IPS-NIHi7 (cell line): Measurements from ENCODE around the gene GABRG3.
"Not testable (repeated sequence)": the region's sequence is repeated elsewhere in the genome, so short reads cannot be mapped to it uniquely, and the experiment has no call there.

Source experiments
- DNase-seq: peaks from one replicate; pipeline ENCODE4 v3.0.0; 2012; ENCODE audit warnings: mixed read lengths; ENCODE audit errors: extremely low spot score

GABRG3 gene

GRCh38 chr15:26996250-26996649, 25.3 kb downstream of the GABRG3 start:
- no peak for DNase-seq

- not testable (repeated sequence) for DNase-seq
Measured at GRCh38 chr15:27003003-27003402, 32.0 kb downstream of the GABRG3 start.

GRCh38 chr15:27004226-27004625, 33.2 kb downstream of the GABRG3 start:
- not testable (repeated sequence) for DNase-seq

- peak; percentile 91 for DNase-seq
Measured at GRCh38 chr15:27017168-27017809, 46.3 kb downstream of the GABRG3 start.

GRCh38 chr15:27019687-27020086, 48.7 kb downstream of the GABRG3 start:
- no peak for DNase-seq

GRCh38 chr15:27025481-27025966, 54.5 kb downstream of the GABRG3 start:
- DNase-seq: no peak

GRCh38 chr15:27027229-27027628, 56.2 kb downstream of the GABRG3 start:
- DNase-seq: no peak

- DNase-seq: no peak
Measured at GRCh38 chr15:27028858-27029477, 58.0 kb downstream of the GABRG3 start.

- DNase-seq: no peak
Measured at GRCh38 chr15:27036210-27036609, 65.2 kb downstream of the GABRG3 start.

GRCh38 chr15:27037501-27037900, 66.5 kb downstream of the GABRG3 start:
- no peak for DNase-seq

- no peak for DNase-seq
Measured at GRCh38 chr15:27039152-27039551, 68.2 kb downstream of the GABRG3 start.

- DNase-seq: no peak
Measured at GRCh38 chr15:27042230-27042629, 71.2 kb downstream of the GABRG3 start.

- no peak for DNase-seq
Measured at GRCh38 chr15:27042646-27043045, 71.7 kb downstream of the GABRG3 start.

- no peak for DNase-seq
Measured at GRCh38 chr15:27043770-27044169, 72.8 kb downstream of the GABRG3 start.

GRCh38 chr15:27045796-27046195, 74.8 kb downstream of the GABRG3 start:
- DNase-seq: no peak

GRCh38 chr15:27046880-27047279, 75.9 kb downstream of the GABRG3 start:
- no peak for DNase-seq

GRCh38 chr15:27050163-27050562, 79.2 kb downstream of the GABRG3 start:
- no peak for DNase-seq

GRCh38 chr15:27054426-27054825, 83.4 kb downstream of the GABRG3 start:
- no peak for DNase-seq

GRCh38 chr15:27057904-27058645, 87.1 kb downstream of the GABRG3 start:
- no peak for DNase-seq

- no peak for DNase-seq
Measured at GRCh38 chr15:27058939-27059338, 88.0 kb downstream of the GABRG3 start.

- peak; percentile 93 for DNase-seq
Measured at GRCh38 chr15:27059610-27060202, 88.7 kb downstream of the GABRG3 start.

GRCh38 chr15:27061739-27062138, 90.8 kb downstream of the GABRG3 start:
- no peak for DNase-seq
